Left lung (tissue), 10 donors: Measurements from ENCODE around the gene COG5. TPM values are rescaled to one million over a fixed set of nuclear protein-coding genes. Genes with fewer than 3 reads are reported as not detected.

Experiments
- ATAC-seq: fragments of 200-7000 bp; cut with Tn5 transposase; one replicate; pipeline ENCODE4 v1.9.1; 2020; ENCODE audit warnings: moderate library complexity
- DNase-seq, 4 donors: peaks; one replicate each; pipeline ENCODE4 v3.0.0-alpha.2; 2013 to 2020
- H3K27ac ChIP-seq, 2 donors: fragments of 200-600 bp; sonication (generic) in 1 of 2; one replicate each; pipeline versions ENCODE4 v1.5.0 to v1.8.0; 2020 to 2021
- H3K27me3 ChIP-seq, 2 donors: fragments of 200-600 bp; sonication (generic) in 1 of 2; one replicate each; pipeline versions ENCODE4 v1.5.0 to v1.8.0; 2020 to 2021
- H3K36me3 ChIP-seq, 2 donors: fragments of 200-600 bp; sonication (generic) in 1 of 2; one replicate each; pipeline versions ENCODE4 v1.5.0 to v1.8.0; 2020 to 2021
- H3K4me1 ChIP-seq, 2 donors: fragments of 200-600 bp; one replicate each; pipeline ENCODE4 v1.8.0; 2021
- H3K4me3 ChIP-seq, 2 donors: fragments of 200-600 bp; sonication (generic) in 1 of 2; one replicate each; pipeline versions ENCODE4 v1.5.0 to v1.8.0; 2020 to 2021; ENCODE audit warnings: mild to moderate bottlenecking in 1 of 2
- H3K9me3 ChIP-seq, 2 donors: fragments of 200-600 bp; sonication (generic) in 1 of 2; one replicate each; pipeline versions ENCODE4 v1.5.0 to v1.8.0; 2020 to 2021
- intact Hi-C, 2 donors: fragments of 100-400 bp; cut with DNase I; formaldehyde crosslinking; loops; one replicate each; pipeline versions ENCODE4 v1.11.2 to v1.14.2; 2022
- polyA plus RNA-seq, 6 donors: library from polyadenylated mRNA; unstranded; fragments of 120-200 nt; gene quantifications; one replicate each; pipeline ENCODE4 v1.2.1, GENCODE V29; 2013; ENCODE audit not compliant: insufficient read length in 6 of 6
- total RNA-seq, 2 donors: library from RNA; stranded (reverse); fragmentation: NEBNext Ultra II Directional; extraction: Animal tissue kit (Norgen Biotek cat#: 25700); gene quantifications; one replicate each; pipeline ENCODE4 v1.2.1, GENCODE V29; 2021
- TF ChIP-seq, protein P1 (sequence below), 2 donors: fragments of 200-600 bp; sonication (generic) in 1 of 2; IDR thresholded peaks; one replicate each; pipeline versions ENCODE4 v1.5.0 to v1.8.0; 2021; ENCODE audit warnings: antibody characterized with exemption in 2 of 2
- donor health status: DM: no; HTN: yes; CAD: no.
- donor health status: DM: no; HTN: no; CAD: no.

Gene COG5
- total and polyA plus RNA-seq, 8 donors = 26.9 to 42.6 (median 33.4) TPM

DNA sequence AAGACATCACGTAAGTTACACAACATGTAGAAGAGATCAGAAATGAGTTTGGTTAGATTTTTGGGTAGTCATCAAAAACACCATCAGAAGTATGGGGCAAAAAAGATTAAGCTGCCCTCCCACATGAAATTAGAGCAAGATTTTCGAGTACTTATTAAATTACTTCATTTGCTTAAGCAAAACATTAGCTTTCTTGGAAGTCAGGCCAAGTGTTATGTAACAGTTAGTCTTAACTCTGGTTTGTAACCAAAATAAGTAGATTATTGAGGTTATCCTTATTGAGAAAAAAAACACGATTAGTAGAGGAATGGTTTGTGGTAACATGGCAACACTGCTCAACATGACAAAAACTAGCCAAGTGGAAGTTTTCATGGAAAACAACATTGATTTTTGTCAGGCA is 357.0 kb downstream of the COG5 start:
- Histone ChIP-seq H3K4me1 (peaks cover 0 to 4% of the 10 kb centered on the region in 2 donors), H3K27me3 (no peaks in the 10 kb centered on the region), H3K4me3 (no peak overlapping the region), H3K36me3 (peaks cover 0 to 87% of the 10 kb centered on the region in 2 donors), H3K27ac (no peak overlapping the region), H3K9me3 (no peaks in the 10 kb centered on the region)
- intact Hi-C loops = no loop called here
- ATAC-seq = no peak
- DNase-seq = no peak
- TF ChIP-seq, protein P1, sequence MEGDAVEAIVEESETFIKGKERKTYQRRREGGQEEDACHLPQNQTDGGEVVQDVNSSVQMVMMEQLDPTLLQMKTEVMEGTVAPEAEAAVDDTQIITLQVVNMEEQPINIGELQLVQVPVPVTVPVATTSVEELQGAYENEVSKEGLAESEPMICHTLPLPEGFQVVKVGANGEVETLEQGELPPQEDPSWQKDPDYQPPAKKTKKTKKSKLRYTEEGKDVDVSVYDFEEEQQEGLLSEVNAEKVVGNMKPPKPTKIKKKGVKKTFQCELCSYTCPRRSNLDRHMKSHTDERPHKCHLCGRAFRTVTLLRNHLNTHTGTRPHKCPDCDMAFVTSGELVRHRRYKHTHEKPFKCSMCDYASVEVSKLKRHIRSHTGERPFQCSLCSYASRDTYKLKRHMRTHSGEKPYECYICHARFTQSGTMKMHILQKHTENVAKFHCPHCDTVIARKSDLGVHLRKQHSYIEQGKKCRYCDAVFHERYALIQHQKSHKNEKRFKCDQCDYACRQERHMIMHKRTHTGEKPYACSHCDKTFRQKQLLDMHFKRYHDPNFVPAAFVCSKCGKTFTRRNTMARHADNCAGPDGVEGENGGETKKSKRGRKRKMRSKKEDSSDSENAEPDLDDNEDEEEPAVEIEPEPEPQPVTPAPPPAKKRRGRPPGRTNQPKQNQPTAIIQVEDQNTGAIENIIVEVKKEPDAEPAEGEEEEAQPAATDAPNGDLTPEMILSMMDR (IDR thresholded peaks at IDR 0.05) = no peak

DNA sequence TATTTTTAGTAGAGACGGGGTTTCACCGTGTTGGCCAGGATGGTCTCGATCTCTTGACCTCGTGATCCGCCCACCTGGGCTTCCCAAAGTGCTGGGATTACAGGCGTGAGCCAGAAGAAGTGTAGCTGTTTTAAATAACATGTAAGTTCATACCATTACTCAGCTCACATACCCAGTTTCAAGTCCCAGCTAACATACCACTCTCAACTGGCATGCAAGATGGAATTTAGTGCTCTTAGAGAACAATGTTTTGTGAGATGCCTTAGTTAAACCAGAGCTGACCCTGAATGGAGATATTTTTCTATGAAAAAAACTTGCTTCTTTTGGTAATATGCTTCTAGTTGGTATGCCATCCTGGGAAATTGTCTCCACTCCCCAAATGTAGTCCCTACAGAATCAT is 357.6 kb downstream of the COG5 start:
- Histone ChIP-seq H3K27me3 (no peaks in the 10 kb centered on the region), H3K4me1 (peaks cover 0 to 4% of the 10 kb centered on the region in 2 donors), H3K27ac (no peak overlapping the region), H3K36me3 (peaks cover 0 to 93% of the 10 kb centered on the region in 2 donors), H3K9me3 (no peaks in the 10 kb centered on the region), H3K4me3 (no peak overlapping the region)
- TF ChIP-seq, protein P1 (IDR thresholded peaks at IDR 0.05) = no peak
- DNase-seq (no peak), ATAC-seq (no peak)
- intact Hi-C loops = no loop called here

DNA sequence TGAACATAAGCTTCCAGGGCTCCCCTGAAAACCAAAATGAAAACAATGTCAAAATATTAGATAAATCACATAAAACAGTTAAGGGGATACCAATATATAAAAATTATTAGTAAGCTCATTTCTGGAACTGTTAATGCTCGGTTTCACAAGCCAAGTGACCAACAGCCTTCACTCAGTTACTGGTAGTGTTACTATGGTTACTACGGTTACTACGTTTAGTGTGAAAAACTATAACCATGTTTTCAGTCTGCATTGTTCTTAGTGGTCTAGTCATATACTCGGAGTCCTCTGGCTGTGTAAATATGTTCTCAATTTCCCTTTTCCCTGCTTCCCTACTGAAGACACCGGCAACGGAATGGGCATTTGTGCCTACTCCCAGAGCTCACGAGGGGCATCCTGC is 360.1 kb downstream of the COG5 start:
- peaks cover 0 to 12% of the 10 kb centered on the region in 2 donors for H3K4me1 ChIP-seq
- H3K4me3 ChIP-seq = no peak overlapping the region
- H3K27ac ChIP-seq = no peak overlapping the region
- peaks cover 0 to 95% of the 10 kb centered on the region in 2 donors for H3K36me3 ChIP-seq
- TF ChIP-seq, protein P1 (IDR thresholded peaks at IDR 0.05) = no peak
- intact Hi-C loops = no loop called here
- H3K27me3 ChIP-seq = no peaks in the 10 kb centered on the region
- H3K9me3 ChIP-seq = no peaks in the 10 kb centered on the region
- ATAC-seq = no peak
- DNase-seq = no peak

DNA sequence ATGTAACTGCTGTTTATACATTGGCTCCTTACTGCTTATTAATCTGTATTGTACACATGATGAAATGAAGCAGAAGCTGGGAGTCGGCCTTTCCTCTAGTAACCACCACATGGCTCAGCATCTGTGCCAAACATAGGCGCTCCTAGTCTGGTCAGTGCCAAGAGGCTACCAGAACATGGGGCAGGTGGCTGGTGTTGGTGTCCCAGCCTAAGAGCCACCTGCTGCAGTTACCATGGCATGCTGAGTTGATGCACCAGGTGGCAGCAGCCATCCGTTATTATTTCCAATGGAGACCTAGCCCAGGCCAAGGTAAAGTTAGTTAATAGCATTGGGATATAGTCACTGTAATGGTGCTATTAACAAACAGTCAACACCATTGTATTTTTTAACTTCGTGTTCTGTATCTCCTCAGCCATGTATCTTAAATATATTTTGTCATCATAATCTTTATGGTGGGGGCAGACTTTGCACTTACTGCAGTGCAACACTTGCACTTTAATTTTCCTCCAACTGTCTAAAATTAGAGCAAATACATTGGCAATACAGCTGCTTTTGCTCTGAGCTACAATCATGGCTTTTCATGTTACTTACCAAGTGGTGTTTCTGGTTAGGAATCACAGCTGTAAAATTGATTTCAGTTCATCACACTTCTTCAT is 361.8 kb downstream of the COG5 start:
- Histone ChIP-seq H3K36me3 (peaks cover 0 to 99% of the 10 kb centered on the region in 2 donors), H3K27ac (no peak overlapping the region), H3K27me3 (no peaks in the 10 kb centered on the region), H3K4me3 (no peak overlapping the region), H3K4me1 (peaks cover 0 to 7% of the 10 kb centered on the region in 2 donors), H3K9me3 (no peaks in the 10 kb centered on the region)
- intact Hi-C loops = no loop called here
- TF ChIP-seq, protein P1 (IDR thresholded peaks at IDR 0.05) = peak in 1 of 2 donors; percentile 18
- DNase-seq (peak in 1 of 4 donors; percentile 19), ATAC-seq (peak; percentile 48)

DNA sequence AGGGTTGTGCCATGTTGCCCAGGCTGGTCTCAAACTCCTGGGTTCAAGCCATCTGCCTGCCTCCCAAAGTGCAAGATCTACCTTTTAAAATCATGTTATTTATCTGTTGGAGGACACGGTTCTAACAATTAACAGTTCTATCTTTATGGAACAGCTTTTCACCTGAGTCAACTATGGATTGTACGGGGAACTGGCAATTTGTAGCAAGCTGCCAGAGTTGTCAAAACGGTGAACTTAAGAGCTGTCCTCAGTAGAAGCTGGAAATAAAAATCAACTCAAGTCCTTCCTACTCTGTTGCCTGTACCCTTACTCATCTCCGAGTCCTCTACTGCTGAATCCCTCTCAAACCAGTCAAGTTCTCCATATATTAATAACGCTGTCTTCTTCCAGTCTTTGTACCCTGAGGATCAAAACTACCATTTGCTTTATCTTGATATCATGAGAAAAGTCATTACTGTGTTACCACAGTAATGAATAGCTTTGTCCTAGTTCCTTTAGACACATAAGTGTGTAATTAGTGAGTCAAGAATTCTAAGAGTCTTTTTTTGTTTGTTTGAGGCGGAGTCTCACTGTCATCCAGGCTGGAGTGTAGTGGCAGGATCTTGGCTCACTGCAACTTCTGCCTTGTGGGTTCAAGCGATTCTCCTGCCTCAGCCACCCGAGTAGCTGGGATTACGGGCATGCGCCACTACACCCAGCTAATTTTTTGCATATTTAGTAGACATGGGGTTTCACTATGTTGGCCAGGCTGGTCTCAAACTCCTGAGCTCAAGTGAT is 366.7 kb downstream of the COG5 start:
- intact Hi-C loops = no loop called here
- Histone ChIP-seq H3K36me3 (peaks cover 0 to 79% of the 10 kb centered on the region in 2 donors), H3K9me3 (no peaks in the 10 kb centered on the region), H3K27me3 (no peaks in the 10 kb centered on the region), H3K27ac (peak overlapping the region; percentile 28 to 74), H3K4me1 (peaks cover 0 to 15% of the 10 kb centered on the region in 2 donors), H3K4me3 (no peak overlapping the region)
- peak in 2 of 4 donors; percentile 20 to 59 for DNase-seq
- peak; percentile 86 for ATAC-seq
- TF ChIP-seq, protein P1 (IDR thresholded peaks at IDR 0.05) = no peak
